Kidney glomerular epithelial cell (primary cell): ENCODE data around the gene ALOX12B.
"Not testable (repeated sequence)": the region's sequence is repeated elsewhere in the genome, so short reads cannot be mapped to it uniquely, and the experiment has no call there.

Source experiments
- DNase-seq: peaks from one replicate; lab custom pipeline; 2025; lab: John Stamatoyannopoulos, UW

The ALOX12B gene

GRCh38 chr17:8041979-8042378 is 45.5 kb downstream of the ALOX12B start:
- no peak for DNase-seq

- DNase-seq = peak; percentile 56
Observed at GRCh38 chr17:8041249-8041928, 46.1 kb downstream of the ALOX12B start.

- DNase-seq = no peak
Observed at GRCh38 chr17:8039611-8040168, 47.8 kb downstream of the ALOX12B start.

GRCh38 chr17:8038954-8039610 is 48.4 kb downstream of the ALOX12B start, which contains the start of gene ALOX15B:
ALOX15B (plus strand) TSS chr17:8039059; CDS start chr17:8039156, 97 bp downstream.
- no peak for DNase-seq

- DNase-seq = no peak
Observed at GRCh38 chr17:8032442-8032841, 55.1 kb downstream of the ALOX12B start.

GRCh38 chr17:8031950-8032349 is 55.6 kb downstream of the ALOX12B start:
- DNase-seq = no peak

GRCh38 chr17:8031261-8031661 is 56.3 kb downstream of the ALOX12B start:
- DNase-seq = no peak

GRCh38 chr17:8029121-8029520 is 58.4 kb downstream of the ALOX12B start:
- no peak for DNase-seq

GRCh38 chr17:8025176-8025911 is 62.2 kb downstream of the ALOX12B start:
- DNase-seq = no peak

- not testable (repeated sequence) for DNase-seq
Observed at GRCh38 chr17:8024161-8024560, 63.4 kb downstream of the ALOX12B start.
